ENCODE measurements around the gene PHETA2.

The PHETA2 gene, protein sequence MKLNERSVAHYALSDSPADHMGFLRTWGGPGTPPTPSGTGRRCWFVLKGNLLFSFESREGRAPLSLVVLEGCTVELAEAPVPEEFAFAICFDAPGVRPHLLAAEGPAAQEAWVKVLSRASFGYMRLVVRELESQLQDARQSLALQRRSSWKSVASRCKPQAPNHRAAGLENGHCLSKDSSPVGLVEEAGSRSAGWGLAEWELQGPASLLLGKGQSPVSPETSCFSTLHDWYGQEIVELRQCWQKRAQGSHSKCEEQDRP

DNA sequence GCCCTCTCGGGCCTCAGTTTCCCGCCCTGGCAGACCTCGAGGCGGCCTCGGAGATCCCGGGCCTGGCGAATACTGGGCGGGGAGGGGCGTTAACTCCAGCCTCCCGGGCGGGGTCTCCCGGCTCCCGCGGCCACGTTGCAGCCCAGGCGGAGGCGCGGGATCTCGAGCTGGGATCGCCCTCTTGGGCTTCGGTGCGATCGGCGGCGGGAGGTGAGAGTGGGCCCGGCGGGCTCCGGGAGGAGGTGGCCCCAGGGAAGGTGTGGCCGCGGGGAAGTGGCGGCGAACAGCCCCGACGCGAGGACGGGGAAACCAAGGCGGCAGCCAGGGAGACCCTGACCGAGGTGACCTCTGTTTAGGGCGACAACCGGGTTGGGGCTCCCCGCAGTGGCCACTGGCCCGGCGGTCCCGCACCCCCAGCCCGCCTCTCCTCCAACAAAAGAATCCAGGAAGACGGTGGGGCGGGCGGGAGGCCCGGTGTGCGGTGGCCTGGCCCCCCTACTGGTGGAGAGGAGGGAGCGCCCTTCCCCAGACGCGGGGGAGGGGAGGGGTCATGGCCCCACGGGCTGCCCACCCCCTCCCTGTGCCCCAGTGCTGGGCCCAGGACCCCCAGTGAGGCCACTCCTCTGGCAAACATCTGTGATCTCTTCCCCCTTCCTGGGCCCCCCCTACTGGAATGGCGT, at the start of gene PHETA2:
PHETA2 (plus strand) TSS at position 117 of the 680 bp plus-strand sequence. CDS start 3,046 bp downstream, outside the sequence.
- Mint-ChIP-seq H3K27ac (peak within 1 kb of the TSS; percentile 82), H3K4me1 (ENCODE audit: low read depth) (peaks cover 50% of the 10 kb centered on the region), H3K36me3 (ENCODE audit: low read depth) (peaks cover 4% of the 10 kb centered on the region), H3K9me3 (no peaks in the 10 kb centered on the region), H3K27me3 (no peaks in the 10 kb centered on the region), H3K4me3 (peak within 1 kb of the TSS; percentile 67)
- DNase-seq, result peak; percentile 75

DNA sequence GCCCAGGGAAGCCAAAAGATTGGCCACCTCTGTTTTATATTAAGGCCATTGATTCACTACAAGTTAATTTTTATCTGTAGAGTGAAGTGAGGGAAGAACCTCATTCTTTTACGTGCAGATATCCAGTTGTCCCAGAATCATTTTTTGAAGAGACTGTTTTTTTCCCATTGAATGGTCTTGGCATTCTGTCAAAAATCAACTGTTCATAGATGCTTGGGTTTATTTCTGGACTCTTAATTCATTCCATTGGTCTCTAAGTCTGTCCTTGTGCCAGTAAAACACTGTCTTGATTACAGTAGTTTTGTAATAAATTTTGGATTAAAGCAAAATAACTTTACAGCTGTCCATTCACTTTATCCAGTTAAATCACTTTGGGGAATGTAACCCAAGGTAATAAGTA, 48.6 kb upstream of the PHETA2 start:
- no peak overlapping the region for H3K27ac Mint-ChIP-seq
- H3K4me3 Mint-ChIP-seq, result no peak overlapping the region
- no peaks in the 10 kb centered on the region for H3K36me3 Mint-ChIP-seq (ENCODE audit: low read depth)
- no peak for DNase-seq
- H3K4me1 Mint-ChIP-seq (ENCODE audit: low read depth), result peaks cover 14% of the 10 kb centered on the region
- no peaks in the 10 kb centered on the region for H3K9me3 Mint-ChIP-seq
- H3K27me3 Mint-ChIP-seq, result no peaks in the 10 kb centered on the region

DNA sequence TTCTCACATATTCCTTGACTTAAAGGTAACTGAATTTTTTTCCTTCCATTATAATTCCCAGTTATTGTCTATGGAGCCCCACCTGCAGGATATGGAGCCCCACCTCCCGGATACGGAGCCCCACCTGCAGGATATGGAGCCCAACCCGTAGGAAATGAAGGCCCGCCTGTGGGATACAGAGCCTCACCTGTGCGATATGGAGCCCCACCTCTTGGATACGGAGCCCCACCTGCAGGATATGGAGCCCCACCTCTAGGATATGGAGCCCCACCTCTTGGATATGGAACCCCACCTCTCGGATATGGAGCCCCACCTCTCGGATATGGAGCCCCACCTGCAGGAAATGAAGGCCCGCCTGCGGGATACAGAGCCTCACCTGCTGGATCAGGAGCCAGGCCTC, 47.3 kb upstream of the PHETA2 start:
- no peaks in the 10 kb centered on the region for H3K27me3 Mint-ChIP-seq
- no peak overlapping the region for H3K4me3 Mint-ChIP-seq

DNA sequence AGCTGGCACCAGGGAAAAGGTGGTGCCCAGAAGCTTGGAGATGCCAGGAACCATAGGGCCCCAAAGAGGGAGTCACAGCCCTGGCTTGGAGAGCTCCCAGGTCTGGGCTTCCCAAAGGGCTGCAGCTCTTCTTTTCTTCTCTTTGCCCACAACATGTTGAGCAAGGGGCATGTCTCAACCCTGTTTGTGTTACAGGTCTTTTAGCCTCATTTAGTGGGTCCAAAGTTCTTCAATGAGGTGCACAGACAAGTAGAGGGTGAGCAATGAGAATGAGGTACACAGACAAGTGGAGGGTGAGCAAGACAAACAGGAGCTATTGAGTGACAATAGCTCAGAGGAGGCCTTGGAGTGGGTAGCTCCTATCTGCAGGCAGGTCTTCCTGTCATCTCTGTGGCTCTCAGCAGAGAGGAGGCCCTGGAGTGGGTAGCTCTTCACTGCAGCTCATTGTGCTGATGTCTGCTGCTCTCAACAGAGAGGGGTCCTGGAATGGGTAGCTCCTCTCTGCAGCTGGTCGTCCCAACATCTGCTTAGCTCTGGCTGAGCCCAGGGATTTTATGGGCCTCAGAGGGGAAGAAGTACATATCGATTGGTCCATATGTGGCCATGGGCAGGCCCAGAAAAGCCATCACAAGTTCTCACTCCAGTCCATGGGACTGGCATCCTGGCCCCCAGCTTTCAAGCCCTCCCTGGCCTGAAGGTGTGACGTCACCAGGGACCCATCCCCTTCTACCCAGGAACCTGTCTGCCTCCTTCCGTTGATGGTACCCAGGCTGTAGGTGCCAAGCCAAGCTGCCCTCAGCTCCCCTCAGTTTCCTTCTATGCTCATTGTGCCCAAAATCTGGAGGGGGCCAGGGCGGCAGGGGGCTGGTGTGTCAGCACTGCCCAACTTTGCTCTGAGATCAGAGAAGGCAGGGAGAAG, 40.5 kb upstream of the PHETA2 start:
- H3K9me3 Mint-ChIP-seq, result peaks cover 14% of the 10 kb centered on the region
- no peaks in the 10 kb centered on the region for H3K27me3 Mint-ChIP-seq
- H3K4me3 Mint-ChIP-seq, result no peak overlapping the region
- peaks cover 6% of the 10 kb centered on the region for H3K36me3 Mint-ChIP-seq (ENCODE audit: low read depth)
- H3K4me1 Mint-ChIP-seq (ENCODE audit: low read depth), result peaks cover 20% of the 10 kb centered on the region
- no peak overlapping the region for H3K27ac Mint-ChIP-seq
- DNase-seq, result no peak

More for the DNA sequence above, 47.3 kb upstream of the PHETA2 start:
- H3K4me1 Mint-ChIP-seq (ENCODE audit: low read depth), result peaks cover 27% of the 10 kb centered on the region
- no peak overlapping the region for H3K27ac Mint-ChIP-seq
- H3K36me3 Mint-ChIP-seq (ENCODE audit: low read depth), result no peaks in the 10 kb centered on the region
- DNase-seq, result no peak
- no peaks in the 10 kb centered on the region for H3K9me3 Mint-ChIP-seq

DNA sequence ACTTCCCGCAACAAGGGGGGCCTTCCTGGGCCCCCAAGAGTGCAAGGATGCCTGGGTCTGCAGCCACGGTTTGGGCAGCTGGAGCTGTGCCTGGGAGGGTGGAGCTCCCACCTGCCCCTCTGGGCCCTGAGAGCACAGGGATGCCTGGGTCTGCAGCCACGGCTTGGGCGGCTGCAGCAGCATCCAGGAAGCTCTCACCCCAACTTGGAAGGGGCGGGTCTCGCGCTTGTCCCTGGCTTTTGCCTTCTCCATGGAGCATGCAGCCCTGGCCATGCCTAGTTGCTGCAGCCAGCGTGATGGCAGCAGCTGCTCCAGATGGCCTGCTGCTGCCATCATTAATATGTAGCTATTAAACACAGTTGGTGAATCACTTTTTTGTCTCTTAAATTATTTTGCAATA, 38.8 kb upstream of the PHETA2 start:
- DNase-seq, result no peak
- no peaks in the 10 kb centered on the region for H3K27me3 Mint-ChIP-seq
- H3K9me3 Mint-ChIP-seq, result peaks cover 14% of the 10 kb centered on the region
- H3K36me3 Mint-ChIP-seq (ENCODE audit: low read depth), result peaks cover 6% of the 10 kb centered on the region
- H3K27ac Mint-ChIP-seq, result no peak overlapping the region
- no peak overlapping the region for H3K4me3 Mint-ChIP-seq
- H3K4me1 Mint-ChIP-seq (ENCODE audit: low read depth), result peaks cover 18% of the 10 kb centered on the region

DNA sequence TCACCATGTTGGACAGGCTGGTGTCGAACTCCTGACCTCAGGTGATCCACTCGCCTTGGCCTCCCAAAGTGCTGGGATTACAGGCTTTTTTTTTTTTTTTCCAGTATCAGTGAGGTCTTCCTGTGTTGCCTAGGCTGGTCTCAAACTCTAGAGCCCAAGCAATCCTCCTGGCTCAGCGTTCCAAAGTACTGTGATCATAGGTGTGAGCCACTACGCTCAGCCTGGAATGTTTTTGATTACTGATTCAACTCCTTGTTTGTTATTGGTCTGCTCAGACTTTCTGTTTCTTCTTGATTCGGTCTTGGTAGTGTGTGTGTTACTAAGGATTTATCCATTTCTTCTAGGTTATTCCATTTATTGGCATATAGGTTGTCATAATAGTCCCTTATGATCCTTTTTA, 34.8 kb upstream of the PHETA2 start:
- no peaks in the 10 kb centered on the region for H3K27me3 Mint-ChIP-seq
- H3K4me1 Mint-ChIP-seq (ENCODE audit: low read depth), result no peaks in the 10 kb centered on the region
- H3K4me3 Mint-ChIP-seq, result no peak overlapping the region
- no peak for DNase-seq
- no peak overlapping the region for H3K27ac Mint-ChIP-seq
- peaks cover 9% of the 10 kb centered on the region for H3K36me3 Mint-ChIP-seq (ENCODE audit: low read depth)
- H3K9me3 Mint-ChIP-seq, result peaks cover 26% of the 10 kb centered on the region

DNA sequence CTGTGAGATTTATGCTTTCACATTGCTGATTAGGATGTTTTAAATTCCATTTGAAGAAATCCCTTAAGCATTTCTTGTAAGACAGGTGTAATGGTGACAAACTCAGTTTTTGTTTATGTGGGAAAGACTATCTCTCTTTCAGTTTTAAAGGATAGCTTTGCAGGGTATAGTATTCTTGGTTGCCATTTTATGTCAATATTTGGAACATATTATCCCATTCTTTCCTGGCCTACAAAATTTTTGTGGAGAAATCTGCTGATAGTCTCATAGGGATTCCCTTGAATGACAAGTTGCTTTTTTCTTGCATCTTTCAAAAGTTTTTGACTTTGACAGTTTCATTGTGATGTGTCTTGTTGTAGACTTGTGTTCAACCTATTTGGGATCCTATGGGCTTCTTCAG, 32.3 kb upstream of the PHETA2 start:
- peaks cover 8% of the 10 kb centered on the region for H3K36me3 Mint-ChIP-seq (ENCODE audit: low read depth)
- peaks cover 23% of the 10 kb centered on the region for H3K9me3 Mint-ChIP-seq
- no peaks in the 10 kb centered on the region for H3K4me1 Mint-ChIP-seq (ENCODE audit: low read depth)
- no peaks in the 10 kb centered on the region for H3K27me3 Mint-ChIP-seq
- no peak overlapping the region for H3K4me3 Mint-ChIP-seq
- no peak for DNase-seq
- no peak overlapping the region for H3K27ac Mint-ChIP-seq

DNA sequence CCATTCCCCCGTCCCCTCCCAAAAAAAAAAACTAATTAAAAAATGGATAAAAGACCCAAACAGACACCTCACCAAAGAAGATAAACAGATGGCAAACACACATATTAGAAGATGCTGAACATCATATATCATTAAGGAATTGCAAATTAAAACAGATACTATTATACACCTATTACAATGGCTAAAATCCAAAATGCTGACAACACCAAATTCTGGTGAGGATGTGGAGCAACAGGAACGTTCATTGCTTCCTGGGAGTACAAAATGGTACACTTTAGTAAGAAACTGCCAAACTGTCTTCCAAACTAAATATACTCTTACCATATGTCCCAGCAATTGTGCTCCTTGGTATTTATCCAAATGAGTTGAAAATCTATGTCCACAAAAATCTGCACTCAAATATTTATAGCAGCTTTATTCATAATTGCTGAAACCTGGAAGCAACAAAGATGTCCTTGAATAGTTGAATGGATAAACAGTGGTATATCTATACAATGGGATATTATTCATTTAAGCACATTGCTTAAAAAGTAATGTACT, 23.3 kb upstream of the PHETA2 start:
- Mint-ChIP-seq H3K4me3 (no peak overlapping the region), H3K4me1 (ENCODE audit: low read depth) (no peaks in the 10 kb centered on the region), H3K9me3 (peaks cover under 1% of the 10 kb centered on the region), H3K27ac (no peak overlapping the region), H3K36me3 (ENCODE audit: low read depth) (no peaks in the 10 kb centered on the region), H3K27me3 (no peaks in the 10 kb centered on the region)
- no peak for DNase-seq

DNA sequence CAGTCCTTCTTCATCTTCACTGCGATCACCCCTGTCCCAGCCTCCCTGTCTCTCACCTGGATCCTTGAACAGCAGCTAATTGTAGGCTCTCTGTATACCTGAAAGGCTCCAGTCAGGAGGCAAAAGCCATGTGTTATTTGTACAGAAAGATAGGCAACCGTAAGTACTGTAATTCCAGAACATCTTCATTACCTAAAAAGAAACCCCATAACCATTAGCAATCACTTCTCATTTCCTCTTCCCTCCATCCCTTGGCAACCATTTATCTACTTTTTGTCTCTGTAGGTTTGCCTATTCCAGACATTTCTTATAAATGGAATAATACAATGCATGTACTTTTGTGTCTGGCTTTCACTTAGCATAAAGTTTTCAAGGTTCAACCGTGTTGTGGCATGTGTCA, 21.3 kb upstream of the PHETA2 start:
- Mint-ChIP-seq H3K36me3 (ENCODE audit: low read depth) (peaks cover 9% of the 10 kb centered on the region), H3K27me3 (no peaks in the 10 kb centered on the region), H3K4me3 (no peak overlapping the region), H3K4me1 (ENCODE audit: low read depth) (no peaks in the 10 kb centered on the region), H3K9me3 (peaks cover 10% of the 10 kb centered on the region), H3K27ac (no peak overlapping the region)
- no peak for DNase-seq

DNA sequence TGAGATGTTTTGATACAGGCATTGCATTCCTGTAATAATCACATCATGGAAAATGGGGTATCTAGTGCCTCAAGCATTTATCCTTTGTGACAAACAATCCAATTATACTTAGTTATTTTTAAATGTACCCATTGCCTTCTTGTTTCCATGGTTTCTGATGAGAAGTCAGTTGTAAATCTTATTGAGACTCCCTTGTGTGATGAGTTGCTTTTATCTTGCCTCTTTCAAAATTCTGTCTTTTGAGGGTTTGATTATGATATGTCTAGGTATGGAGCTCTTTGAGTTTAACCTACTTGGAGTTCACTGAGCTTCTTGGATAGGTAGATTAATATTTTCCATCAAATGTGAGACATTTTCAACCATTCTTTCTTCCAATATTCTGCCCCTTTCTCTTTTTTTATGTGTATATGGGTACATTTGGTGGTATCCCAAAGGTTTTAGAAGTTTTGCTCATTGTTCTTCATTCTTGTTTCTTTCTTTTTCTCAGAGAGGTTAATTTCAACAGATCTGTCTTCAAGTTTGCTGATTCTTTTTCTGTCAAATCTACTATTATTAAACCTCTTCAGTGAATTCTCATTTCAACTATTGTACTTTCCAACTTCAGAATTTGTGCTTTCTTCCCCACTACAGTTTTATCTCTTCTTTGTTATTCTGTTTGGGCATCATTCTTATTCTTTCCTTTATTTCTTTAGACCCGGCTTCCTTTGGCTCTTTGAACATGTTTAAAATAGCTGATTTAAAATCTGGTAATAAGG, 17.1 kb upstream of the PHETA2 start:
- H3K9me3 Mint-ChIP-seq, result peaks cover 17% of the 10 kb centered on the region
- no peak for DNase-seq
- H3K27me3 Mint-ChIP-seq, result no peaks in the 10 kb centered on the region
- no peak overlapping the region for H3K4me3 Mint-ChIP-seq
- no peaks in the 10 kb centered on the region for H3K4me1 Mint-ChIP-seq (ENCODE audit: low read depth)
- peaks cover 48% of the 10 kb centered on the region for H3K36me3 Mint-ChIP-seq (ENCODE audit: low read depth)
- no peak overlapping the region for H3K27ac Mint-ChIP-seq

DNA sequence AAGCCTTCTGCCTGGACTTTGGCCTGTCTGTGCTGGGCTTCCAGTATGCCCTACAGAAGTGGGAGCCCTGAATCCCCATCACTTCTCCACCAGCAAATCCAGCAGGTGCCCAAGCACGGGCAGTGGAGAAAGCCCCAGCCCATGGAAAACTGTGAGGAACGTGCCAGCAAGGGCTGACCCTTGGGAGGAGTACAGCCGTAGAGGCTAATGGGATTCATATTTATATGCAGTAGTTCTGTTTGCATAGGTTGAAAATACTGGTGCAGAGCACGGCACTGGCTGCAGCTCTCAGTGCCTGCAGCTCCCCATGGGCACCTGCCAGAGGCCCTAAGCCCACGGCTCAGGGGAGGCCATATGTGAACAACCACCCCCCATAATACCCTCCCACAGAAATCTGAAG, 13.6 kb upstream of the PHETA2 start:
- H3K9me3 Mint-ChIP-seq, result peaks cover 17% of the 10 kb centered on the region
- H3K4me1 Mint-ChIP-seq (ENCODE audit: low read depth), result no peaks in the 10 kb centered on the region
- H3K36me3 Mint-ChIP-seq (ENCODE audit: low read depth), result peaks cover 77% of the 10 kb centered on the region
- H3K27ac Mint-ChIP-seq, result no peak overlapping the region
- no peak overlapping the region for H3K4me3 Mint-ChIP-seq
- DNase-seq, result no peak
- H3K27me3 Mint-ChIP-seq, result no peaks in the 10 kb centered on the region

DNA sequence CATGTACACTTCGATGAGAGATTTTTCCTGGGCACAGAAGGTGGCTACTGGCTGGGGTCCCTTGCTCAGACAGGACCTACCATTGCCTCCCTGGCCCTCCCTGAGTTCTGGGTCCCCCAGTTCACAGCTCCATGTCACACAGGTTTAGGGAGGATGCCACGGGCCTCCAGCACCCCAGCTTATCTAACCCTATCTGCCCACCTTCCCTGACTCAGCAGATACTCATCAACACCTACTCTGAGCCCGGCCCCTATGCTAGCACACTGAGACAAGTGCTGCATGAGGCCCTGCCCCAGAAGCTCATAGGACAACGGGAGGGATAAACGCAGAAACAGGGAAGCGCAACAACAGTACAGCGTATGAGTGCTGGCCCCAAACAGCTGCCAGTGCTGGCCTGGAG, 13.0 kb upstream of the PHETA2 start:
- Mint-ChIP-seq H3K4me3 (no peak overlapping the region), H3K36me3 (ENCODE audit: low read depth) (peaks cover 81% of the 10 kb centered on the region), H3K4me1 (ENCODE audit: low read depth) (no peaks in the 10 kb centered on the region), H3K27me3 (no peaks in the 10 kb centered on the region), H3K9me3 (peaks cover 15% of the 10 kb centered on the region), H3K27ac (no peak overlapping the region)
- no peak for DNase-seq

DNA sequence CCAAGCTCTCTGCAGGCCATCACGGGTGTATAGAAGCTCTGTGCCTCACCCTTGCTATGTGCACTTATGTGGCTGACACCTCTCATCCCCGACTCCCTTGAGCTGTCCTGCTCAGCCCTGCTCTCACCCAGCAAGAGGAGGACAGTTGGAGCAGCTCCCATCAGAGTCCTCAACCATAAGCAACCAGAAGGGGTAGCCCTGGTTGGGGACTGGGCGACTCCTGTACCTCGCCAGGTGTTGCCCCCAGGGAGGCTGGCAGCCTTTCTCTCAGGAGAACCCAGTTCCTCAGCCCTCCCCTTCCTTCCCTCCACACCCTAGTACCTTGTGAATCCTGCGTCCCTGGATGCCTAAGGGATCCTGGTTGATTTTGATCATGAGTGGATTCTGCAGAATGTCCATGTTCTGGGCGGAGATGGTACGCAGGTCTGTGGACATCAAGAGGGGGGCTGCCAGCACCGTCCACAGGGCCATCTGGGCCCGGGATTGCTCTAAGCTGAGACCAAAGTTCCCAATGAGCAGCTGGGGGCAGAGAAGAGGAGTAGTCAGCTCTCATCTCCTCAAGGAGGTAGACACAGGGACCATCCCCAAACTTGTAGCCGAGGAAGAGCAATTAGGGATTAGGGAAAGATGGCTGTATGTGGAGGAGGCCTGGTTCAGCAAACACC, 11.4 kb upstream of the PHETA2 start:
- no peaks in the 10 kb centered on the region for H3K4me1 Mint-ChIP-seq (ENCODE audit: low read depth)
- no peak overlapping the region for H3K4me3 Mint-ChIP-seq
- DNase-seq, result no peak
- no peaks in the 10 kb centered on the region for H3K27me3 Mint-ChIP-seq
- H3K9me3 Mint-ChIP-seq, result peaks cover 7% of the 10 kb centered on the region
- peaks cover 88% of the 10 kb centered on the region for H3K36me3 Mint-ChIP-seq (ENCODE audit: low read depth)
- H3K27ac Mint-ChIP-seq, result no peak overlapping the region

Data from activated T-cell treated with anti-CD3 and anti-CD28 coated beads, Interleukin-2, amount 50 U/mL, for 24 hours (primary cell).